IPS DF 6.9 (cell line): ENCODE results near the gene DTD2.

Experiments
- DNase-seq: peaks from one replicate; pipeline ENCODE4 v3.0.0-alpha.2; 2013; ENCODE audit warnings: low read depth, low spot score
- H3K27ac ChIP-seq: one replicate; pipeline ENCODE4 v1.5.1; 2013; ENCODE audit warnings: low read length, control low read depth
- H3K27me3 ChIP-seq: 2 replicates; pipeline ENCODE4 v1.6.1; 2013; ENCODE audit warnings: mild to moderate bottlenecking, low read length; ENCODE audit not compliant: control insufficient read depth, insufficient read depth
- H3K36me3 ChIP-seq: 2 replicates; pipeline ENCODE4 v1.6.1; 2013; ENCODE audit warnings: low read length; ENCODE audit not compliant: control insufficient read depth, insufficient read depth
- H3K4me1 ChIP-seq: 2 replicates; pipeline ENCODE4 v1.6.1; 2013; ENCODE audit warnings: low read length; ENCODE audit not compliant: control insufficient read depth, insufficient read depth
- H3K4me3 ChIP-seq: 2 replicates; pipeline ENCODE4 v1.5.1; 2013; ENCODE audit warnings: mild to moderate bottlenecking, low read length
- H3K9me3 ChIP-seq: 2 replicates; pipeline ENCODE4 v1.6.1; 2013; ENCODE audit warnings: low read length, inconsistent platforms; ENCODE audit not compliant: control insufficient read depth, insufficient read depth
- WGBS: extraction: QIAGEN DNeasy Blood & Tissue Kit; methylation state at CpG from one replicate; pipeline ENCODE4 v1.1.7; 2013; ENCODE audit warnings: mixed read lengths, missing lambda C conversion rate; ENCODE audit not compliant: insufficient read length, insufficient coverage; 5-methylcytosine and 5-hydroxymethylcytosine counted together

The DTD2 gene

DNA sequence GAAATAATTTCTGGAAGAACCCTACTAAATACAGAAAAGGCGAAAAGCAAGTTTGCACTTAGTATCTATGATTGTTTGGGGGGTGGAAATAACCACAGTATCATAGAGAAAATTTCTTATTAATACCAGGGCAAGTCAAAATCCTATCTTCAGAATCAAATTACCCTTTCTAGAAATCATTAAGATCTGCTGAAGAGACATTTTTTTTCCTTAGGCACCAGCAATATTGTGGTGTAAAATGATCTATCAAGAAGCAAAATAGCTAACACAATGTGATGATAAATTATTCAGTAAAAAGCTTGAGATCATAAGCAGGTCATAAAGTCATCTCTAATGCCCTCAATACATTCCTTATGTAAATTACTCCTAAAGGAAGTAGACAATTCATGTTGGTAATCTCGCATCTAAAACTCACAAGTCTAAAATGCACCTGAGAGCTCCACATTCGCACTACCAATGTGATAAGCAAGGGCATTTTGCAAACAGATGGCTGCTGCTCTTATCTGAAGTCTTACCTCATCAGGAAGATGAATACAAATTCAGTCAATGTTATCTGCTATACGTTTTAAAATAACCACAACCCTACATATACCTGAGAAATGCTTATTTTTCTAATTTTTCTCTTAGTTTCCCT is 51.6 kb downstream of the DTD2 start:
- no peaks in the 10 kb centered on the region for H3K27me3 ChIP-seq
- no peak overlapping the region for H3K27ac ChIP-seq
- no CpG with 5 or more reads among the region's 4 CpGs for WGBS
- no peaks in the 10 kb centered on the region for H3K9me3 ChIP-seq
- no peaks in the 10 kb centered on the region for H3K36me3 ChIP-seq
- no peak overlapping the region for H3K4me3 ChIP-seq
- no peaks in the 10 kb centered on the region for H3K4me1 ChIP-seq
- no peak for DNase-seq

GRCh38 chr14:31405106-31405505 is 52.2 kb downstream of the DTD2 start:
- H3K27me3 ChIP-seq, result no peaks in the 10 kb centered on the region
- DNase-seq, result no peak
- no peak overlapping the region for H3K27ac ChIP-seq
- H3K36me3 ChIP-seq, result no peaks in the 10 kb centered on the region
- no peaks in the 10 kb centered on the region for H3K9me3 ChIP-seq
- H3K4me3 ChIP-seq, result no peak overlapping the region
- no peaks in the 10 kb centered on the region for H3K4me1 ChIP-seq
- no CpG with 5 or more reads among the region's 8 CpGs for WGBS

DNA sequence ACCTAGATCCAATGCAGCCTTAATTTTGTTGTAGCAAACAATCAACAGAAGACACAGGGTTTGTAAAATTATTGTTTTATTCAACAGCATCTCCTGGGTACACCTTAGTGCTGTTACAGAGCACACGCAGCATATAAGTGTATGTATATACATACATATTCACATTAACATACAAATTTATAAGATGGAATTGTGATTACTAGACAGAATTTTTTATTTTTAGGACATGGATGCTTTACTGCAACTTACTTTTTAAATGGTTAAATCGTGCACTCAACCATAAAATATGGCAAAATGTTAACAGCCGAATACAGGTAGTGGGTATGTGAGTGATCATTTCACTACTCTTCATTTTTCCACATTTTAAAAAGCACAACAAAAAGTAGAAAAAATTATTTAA is 53.6 kb downstream of the DTD2 start:
- no peak overlapping the region for H3K4me3 ChIP-seq
- no peaks in the 10 kb centered on the region for H3K27me3 ChIP-seq
- H3K4me1 ChIP-seq, result no peaks in the 10 kb centered on the region
- WGBS, result no CpG with 5 or more reads among the region's 3 CpGs
- no peak overlapping the region for H3K27ac ChIP-seq
- H3K9me3 ChIP-seq, result no peaks in the 10 kb centered on the region
- H3K36me3 ChIP-seq, result no peaks in the 10 kb centered on the region
- no peak for DNase-seq

DNA sequence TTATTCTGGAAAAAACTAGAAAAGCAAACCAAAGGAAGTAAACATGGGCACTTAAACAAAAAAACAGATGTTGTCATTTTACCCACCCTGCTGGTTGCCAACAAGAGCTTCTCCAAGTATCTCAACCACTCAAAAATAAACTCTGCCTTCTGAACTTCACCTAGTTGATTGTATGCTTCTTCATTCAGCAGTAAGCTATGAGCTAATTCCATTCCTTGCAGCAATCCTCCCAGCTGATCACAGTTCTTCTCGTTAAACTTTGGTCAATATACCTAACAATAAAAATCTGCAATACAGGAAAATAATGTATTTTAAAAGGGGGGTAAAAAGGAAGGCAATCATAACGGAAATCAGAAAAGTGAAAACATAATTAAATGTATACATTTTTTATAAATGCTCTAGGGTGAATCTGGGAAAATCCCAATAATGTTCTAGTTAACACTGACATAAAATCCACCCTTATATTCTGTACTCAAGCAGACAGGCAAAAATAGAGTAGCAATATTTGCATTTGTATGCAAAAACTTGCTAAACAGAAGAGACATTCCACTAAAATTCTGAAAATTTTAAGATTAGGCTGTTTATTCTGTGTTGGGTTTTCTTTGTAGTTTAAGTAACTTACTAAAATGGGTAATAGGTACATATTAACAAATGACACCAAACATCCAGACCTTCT is 54.4 kb downstream of the DTD2 start:
- no peak for DNase-seq
- Histone ChIP-seq H3K4me1 (no peaks in the 10 kb centered on the region), H3K27me3 (no peaks in the 10 kb centered on the region), H3K27ac (no peak overlapping the region), H3K9me3 (no peaks in the 10 kb centered on the region), H3K4me3 (no peak overlapping the region), H3K36me3 (no peaks in the 10 kb centered on the region)
- no CpG with 5 or more reads among the region's 2 CpGs for WGBS

DNA sequence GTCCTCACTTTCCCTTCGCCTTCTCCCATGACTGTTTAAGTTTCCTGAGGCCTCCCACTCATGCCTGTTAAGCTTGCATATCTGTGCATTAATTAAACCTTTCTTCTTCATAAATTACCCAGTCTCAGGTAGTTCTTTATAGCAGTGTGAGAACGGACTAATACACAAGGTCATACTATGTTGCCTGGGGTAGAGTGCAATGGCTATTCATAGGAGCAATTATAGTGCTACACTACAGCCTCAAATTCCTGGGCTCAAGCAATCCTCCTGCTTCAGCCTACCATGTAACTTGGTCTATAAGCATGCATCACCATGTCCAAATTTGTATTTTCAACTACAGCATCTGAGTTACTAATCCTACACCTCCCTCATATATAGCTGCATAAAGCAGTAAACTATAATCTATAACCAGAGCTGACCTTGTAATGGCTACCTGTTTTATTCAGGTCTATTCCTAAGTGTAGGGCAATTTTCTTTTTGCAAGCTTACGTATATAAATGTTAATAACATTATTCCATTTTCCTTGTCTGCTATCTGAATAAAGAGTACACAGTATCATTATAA is 55.9 kb downstream of the DTD2 start:
- H3K4me1 ChIP-seq, result no peaks in the 10 kb centered on the region
- no peaks in the 10 kb centered on the region for H3K27me3 ChIP-seq
- no peaks in the 10 kb centered on the region for H3K9me3 ChIP-seq
- no peaks in the 10 kb centered on the region for H3K36me3 ChIP-seq
- H3K27ac ChIP-seq, result no peak overlapping the region
- H3K4me3 ChIP-seq, result no peak overlapping the region
- no CpG with 5 or more reads among the region's 3 CpGs for WGBS
- DNase-seq, result no peak

- H3K27ac ChIP-seq, result no peak overlapping the region
- no peaks in the 10 kb centered on the region for H3K36me3 ChIP-seq
- H3K4me3 ChIP-seq, result no peak overlapping the region
- H3K9me3 ChIP-seq, result no peaks in the 10 kb centered on the region
- H3K27me3 ChIP-seq, result no peaks in the 10 kb centered on the region
- no peak for DNase-seq
- no peaks in the 10 kb centered on the region for H3K4me1 ChIP-seq
- WGBS, result no CpG with 5 or more reads among the region's 5 CpGs
These were observed 57.2 kb downstream of the DTD2 start for GRCh38 chr14:31400031-31400638.
